Keratinocyte (primary cell): ENCODE measurements around the gene NCOR1. TPM values are rescaled to one million over a fixed set of nuclear protein-coding genes. Genes with fewer than 3 reads are reported as not detected.

ENCODE experiments used
- DNase-seq: peaks from one replicate; pipeline ENCODE4 v3.0.0-alpha.2; 2011; ENCODE audit warnings: low read depth, missing footprints, low spot score
- FAIRE-seq: peaks from 2 replicates; lab custom pipeline; 2011; peaks lifted over from hg19 to GRCh38; lab: Jason Lieb, UNC
- H2AFZ ChIP-seq: 2 replicates; pipeline ENCODE4 v1.6.0; 2012; ENCODE audit warnings: low read length, control low read depth, inconsistent platforms; ENCODE audit not compliant: control insufficient read depth
- H3K27ac ChIP-seq: 2 replicates; pipeline ENCODE4 v1.5.1; 2011; ENCODE audit warnings: low read length; ENCODE audit not compliant: control insufficient read depth, insufficient read depth
- H3K27me3 ChIP-seq: 3 replicates; pipeline ENCODE4 v1.6.0; 2011; ENCODE audit warnings: low read length; ENCODE audit not compliant: control insufficient read depth, insufficient read depth; ENCODE audit errors: extremely low read depth
- H3K36me3 ChIP-seq, 2 experiments: 2 replicates in 1 of 2; 3 replicates in 1 of 2; pipeline ENCODE4 v1.5.1; 2011; ENCODE audit warnings: low read length in 2 of 2, mild to moderate bottlenecking in 1 of 2; ENCODE audit not compliant: control insufficient read depth in 2 of 2, insufficient read depth in 2 of 2; ENCODE audit errors: extremely low read depth in 1 of 2
- H3K4me1 ChIP-seq: 3 replicates; pipeline ENCODE4 v1.5.1; 2011; ENCODE audit warnings: low read length; ENCODE audit not compliant: control insufficient read depth, insufficient read depth; ENCODE audit errors: extremely low read depth
- H3K4me2 ChIP-seq: 3 replicates; pipeline ENCODE4 v1.6.0; 2011; ENCODE audit warnings: low read depth, low read length; ENCODE audit not compliant: control insufficient read depth, insufficient read depth; ENCODE audit errors: extremely low read depth
- H3K4me3 ChIP-seq, 3 experiments: fragments of 200-600 bp in 1 of 3; sonication (generic) in 1 of 3; 2 replicates in 2 of 3; 3 replicates in 1 of 3; pipeline ENCODE4 v1.5.1; 2011 to 2016; ENCODE audit warnings: low read length in 3 of 3, mild to moderate bottlenecking in 3 of 3, control low read depth in 2 of 3, inconsistent platforms in 1 of 3, low read depth in 1 of 3, mixed read lengths in 1 of 3, mixed run types in 1 of 3, moderate library complexity in 1 of 3; ENCODE audit not compliant: control insufficient read depth in 2 of 3, insufficient read depth in 2 of 3; ENCODE audit errors: extremely low read depth in 1 of 3
- H3K79me2 ChIP-seq: 2 replicates; pipeline ENCODE4 v1.6.0; 2012; ENCODE audit warnings: low read length; ENCODE audit not compliant: control insufficient read depth, insufficient read depth
- H3K9ac ChIP-seq: 3 replicates; pipeline ENCODE4 v1.6.0; 2011; ENCODE audit warnings: low read length; ENCODE audit not compliant: control insufficient read depth, insufficient read depth; ENCODE audit errors: extremely low read depth
- H3K9me1 ChIP-seq: 3 replicates; pipeline ENCODE4 v1.6.0; 2011; ENCODE audit warnings: low read length; ENCODE audit not compliant: control insufficient read depth, insufficient read depth; ENCODE audit errors: extremely low read depth
- H3K9me3 ChIP-seq: 2 replicates; pipeline ENCODE4 v1.5.1; 2012; ENCODE audit warnings: low read depth, low read length; ENCODE audit not compliant: control insufficient read depth
- H4K20me1 ChIP-seq: 3 replicates; pipeline ENCODE4 v1.6.0; 2011; ENCODE audit warnings: low read length; ENCODE audit not compliant: control insufficient read depth, insufficient read depth; ENCODE audit errors: extremely low read depth
- CTCF ChIP-seq, 3 experiments: IDR thresholded peaks in 1 of 3; conservative IDR thresholded peaks in 1 of 3; optimal IDR thresholded peaks in 1 of 3; 2 replicates in 2 of 3; 3 replicates in 1 of 3; pipeline versions ENCODE3 to v1.5.1; 2011; ENCODE audit warnings: low read length in 3 of 3, mild to moderate bottlenecking in 3 of 3, moderate library complexity in 2 of 3, control low read depth in 1 of 3, inconsistent platforms in 1 of 3; ENCODE audit not compliant: insufficient read depth in 2 of 3; ENCODE audit errors: extremely low read depth in 1 of 3
- EZH2 ChIP-seq: IDR thresholded peaks from one replicate; pipeline ENCODE4 v1.6.1; 2012; ENCODE audit warnings: inconsistent platforms, mild to moderate bottlenecking, low read length, moderate library complexity
- dilution Hi-C: fragments of 300-500 bp; cut with MboI; formaldehyde crosslinking; loops from one replicate; pipeline ENCODE4 v1.7.0; 2020; ENCODE audit warnings: low sequenced_read_pairs; ENCODE audit not compliant: extremely low pct_ligation_motif_present
- polyA plus RNA-seq, 5 experiments: library from polyadenylated mRNA; depleted of rRNA in 3 of 5; stranded (reverse) in 3 of 5; stranded (forward) in 1 of 5; unstranded in 1 of 5; fragments of >200 nt; gene quantifications; 1 replicate in 1 of 5; 2 replicates in 3 of 5; 3 replicates in 1 of 5; pipeline versions ENCODE4 v1.2.1 to v1.2.3, GENCODE V29; 2011 to 2012; ENCODE audit warnings: missing spikeins in 2 of 5, low read depth in 1 of 5, low replicate concordance in 1 of 5

NCOR1 gene
- polyA plus RNA-seq, 1 donor (not counting 4 experiments of a cell fraction or from before 2014, with no cell fraction given) = 59.8 TPM

GRCh38 chr17:16123531-16123930 is 91.8 kb downstream of the NCOR1 start:
- DNase-seq (no peak), FAIRE-seq (no peak)
- Histone ChIP-seq H4K20me1 (no peaks in the 10 kb centered on the region), H3K79me2 (no peaks in the 10 kb centered on the region), H3K4me3 (no peak overlapping the region), H3K36me3 (peaks cover 1 to 22% of the 10 kb centered on the region in 2 experiments), H3K4me1 (peaks cover 29% of the 10 kb centered on the region), H3K27me3 (no peaks in the 10 kb centered on the region), H3K9ac (no peak overlapping the region), H3K9me1 (peaks cover 2% of the 10 kb centered on the region), H2AFZ (no peak overlapping the region), H3K4me2 (peak overlapping the region; percentile 68), H3K27ac (peak overlapping the region; percentile 85), H3K9me3 (no peaks in the 10 kb centered on the region)
- TF ChIP-seq EZH2 = no peak
- no peak for TF ChIP-seq CTCF (optimal IDR thresholded peaks at IDR 0.05 in 1 of 3, IDR thresholded peaks at IDR 0.05 in 1 of 3, conservative IDR thresholded peaks at IDR 0.05 in 1 of 3; ENCODE audit: extremely low read depth in 1 of 3, insufficient read depth in 2 of 3, low read length in 3 of 3)
- dilution Hi-C loops = no loop called here

DNA sequence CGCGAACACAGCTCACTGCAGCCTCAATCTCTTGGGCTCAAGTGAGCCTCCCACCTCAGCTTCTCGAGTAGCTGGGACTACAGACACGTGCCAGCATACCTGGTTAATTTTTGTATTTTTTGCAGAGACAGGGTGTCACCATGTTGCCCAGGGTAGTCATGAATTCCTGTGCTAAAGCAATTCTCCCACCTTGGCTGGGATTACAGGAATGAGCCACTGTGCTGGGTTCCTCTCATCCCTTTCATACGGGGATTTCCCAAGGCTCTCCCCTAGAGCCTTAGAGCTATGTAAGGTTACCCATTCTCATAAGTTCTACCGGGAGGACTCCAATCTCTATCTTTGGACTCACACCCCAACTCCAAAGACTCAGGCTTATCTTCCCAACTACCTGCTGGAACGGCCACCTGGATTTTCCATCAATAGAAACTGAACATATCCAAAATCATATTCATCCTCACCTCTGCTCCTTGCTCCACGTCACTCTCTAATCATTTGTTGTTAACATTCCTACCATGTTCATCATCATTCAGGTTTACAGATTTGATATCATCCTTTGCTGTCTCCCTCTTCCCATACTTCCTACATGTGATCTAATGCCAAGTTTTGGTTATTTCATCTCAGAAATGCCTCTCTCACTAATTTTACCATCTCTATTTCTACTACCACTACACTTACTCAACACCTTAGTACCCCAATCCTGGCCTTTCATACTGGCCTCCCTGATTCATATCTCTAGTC is 92.5 kb downstream of the NCOR1 start:
- DNase-seq = peak; percentile 32

More for the DNA sequence above, 92.5 kb downstream of the NCOR1 start:
- Histone ChIP-seq H3K27me3 (no peaks in the 10 kb centered on the region), H3K9me1 (peaks cover 2% of the 10 kb centered on the region), H3K4me2 (peak overlapping the region; percentile 68), H3K36me3 (peaks cover 1 to 18% of the 10 kb centered on the region in 2 experiments), H3K79me2 (no peaks in the 10 kb centered on the region), H2AFZ (no peak overlapping the region), H3K27ac (peak overlapping the region; percentile 85), H3K4me1 (peaks cover 29% of the 10 kb centered on the region), H4K20me1 (no peaks in the 10 kb centered on the region), H3K4me3 (peak overlapping the region in 2 of 3 experiments; percentile 15 to 31), H3K9me3 (no peaks in the 10 kb centered on the region), H3K9ac (peak overlapping the region; percentile 62)
- FAIRE-seq = peak; percentile 95
- dilution Hi-C loops = no loop called here
- TF ChIP-seq CTCF (optimal IDR thresholded peaks at IDR 0.05 in 1 of 3, IDR thresholded peaks at IDR 0.05 in 1 of 3, conservative IDR thresholded peaks at IDR 0.05 in 1 of 3; ENCODE audit: extremely low read depth in 1 of 3, insufficient read depth in 2 of 3, low read length in 3 of 3) = no peak
- TF ChIP-seq EZH2 = no peak
